ENCODE data around the gene RALGAPB. TPM values are rescaled to one million over a fixed set of nuclear protein-coding genes. Genes with fewer than 3 reads are reported as not detected.

RALGAPB gene
- total RNA-seq, 1 donor: 42.7 TPM

GRCh38 chr20:38563802-38564431, 91.3 kb downstream of the RALGAPB start:
- Histone ChIP-seq H2AFZ (ENCODE audit: low read length) (no peak overlapping the region), H3K4me1 (ENCODE audit: insufficient read depth, low read length) (no peaks in the 10 kb centered on the region), H3K27ac (ENCODE audit: low read depth, low read length) (no peak overlapping the region), H3K4me3 (ENCODE audit: insufficient read depth, low read length) (no peak overlapping the region), H3K27me3 (ENCODE audit: insufficient read depth, low read length) (no peaks in the 10 kb centered on the region), H3K4me2 (ENCODE audit: insufficient read depth, low read length) (no peak overlapping the region), H3K36me3 (ENCODE audit: insufficient read depth, low read length) (peaks cover 40% of the 10 kb centered on the region), H3K79me2 (ENCODE audit: insufficient read depth, low read length) (no peaks in the 10 kb centered on the region), H4K20me1 (ENCODE audit: insufficient read depth, low read length) (no peaks in the 10 kb centered on the region), H3K9me3 (ENCODE audit: low read depth, low read length) (no peaks in the 10 kb centered on the region)
- DNase-seq (ENCODE audit: insufficient read length, low spot score, missing footprints): no peak
- no peak for TF ChIP-seq CTCF (IDR thresholded peaks at IDR 0.05; ENCODE audit: extremely low read depth, low read depth, low read length)

GRCh38 chr20:38564680-38565079, 92.0 kb downstream of the RALGAPB start:
- no peak overlapping the region for H3K4me2 ChIP-seq (ENCODE audit: insufficient read depth, low read length)
- no peaks in the 10 kb centered on the region for H4K20me1 ChIP-seq (ENCODE audit: insufficient read depth, low read length)
- H3K27ac ChIP-seq (ENCODE audit: low read depth, low read length): no peak overlapping the region
- no peaks in the 10 kb centered on the region for H3K4me1 ChIP-seq (ENCODE audit: insufficient read depth, low read length)
- H3K36me3 ChIP-seq (ENCODE audit: insufficient read depth, low read length): peaks cover 38% of the 10 kb centered on the region
- H3K79me2 ChIP-seq (ENCODE audit: insufficient read depth, low read length): no peaks in the 10 kb centered on the region
- no peak overlapping the region for H2AFZ ChIP-seq (ENCODE audit: low read length)
- H3K9me3 ChIP-seq (ENCODE audit: low read depth, low read length): no peaks in the 10 kb centered on the region
- H3K4me3 ChIP-seq (ENCODE audit: insufficient read depth, low read length): no peak overlapping the region
- no peak for DNase-seq (ENCODE audit: insufficient read length, low spot score, missing footprints)
- no peaks in the 10 kb centered on the region for H3K27me3 ChIP-seq (ENCODE audit: insufficient read depth, low read length)
- no peak for TF ChIP-seq CTCF (IDR thresholded peaks at IDR 0.05; ENCODE audit: extremely low read depth, low read depth, low read length)

- peaks cover 43% of the 10 kb centered on the region for H3K36me3 ChIP-seq (ENCODE audit: insufficient read depth, low read length)
- H3K4me2 ChIP-seq (ENCODE audit: insufficient read depth, low read length): no peak overlapping the region
- H3K4me1 ChIP-seq (ENCODE audit: insufficient read depth, low read length): no peaks in the 10 kb centered on the region
- no peaks in the 10 kb centered on the region for H3K27me3 ChIP-seq (ENCODE audit: insufficient read depth, low read length)
- DNase-seq (ENCODE audit: insufficient read length, low spot score, missing footprints): no peak
- H2AFZ ChIP-seq (ENCODE audit: low read length): no peak overlapping the region
- H3K9me3 ChIP-seq (ENCODE audit: low read depth, low read length): no peaks in the 10 kb centered on the region
- H3K27ac ChIP-seq (ENCODE audit: low read depth, low read length): no peak overlapping the region
- H3K4me3 ChIP-seq (ENCODE audit: insufficient read depth, low read length): no peak overlapping the region
- no peak for TF ChIP-seq CTCF (IDR thresholded peaks at IDR 0.05; ENCODE audit: extremely low read depth, low read depth, low read length)
- H3K79me2 ChIP-seq (ENCODE audit: insufficient read depth, low read length): no peaks in the 10 kb centered on the region
- H4K20me1 ChIP-seq (ENCODE audit: insufficient read depth, low read length): no peaks in the 10 kb centered on the region
These were observed 93.5 kb downstream of the RALGAPB start for GRCh38 chr20:38566036-38566598.

- H4K20me1 ChIP-seq (ENCODE audit: insufficient read depth, low read length): no peaks in the 10 kb centered on the region
- TF ChIP-seq CTCF (IDR thresholded peaks at IDR 0.05; ENCODE audit: extremely low read depth, low read depth, low read length): no peak
- H3K79me2 ChIP-seq (ENCODE audit: insufficient read depth, low read length): no peaks in the 10 kb centered on the region
- no peak for DNase-seq (ENCODE audit: insufficient read length, low spot score, missing footprints)
- H3K36me3 ChIP-seq (ENCODE audit: insufficient read depth, low read length): peaks cover 55% of the 10 kb centered on the region
- H3K9me3 ChIP-seq (ENCODE audit: low read depth, low read length): no peaks in the 10 kb centered on the region
- no peak overlapping the region for H2AFZ ChIP-seq (ENCODE audit: low read length)
- no peaks in the 10 kb centered on the region for H3K27me3 ChIP-seq (ENCODE audit: insufficient read depth, low read length)
- no peak overlapping the region for H3K27ac ChIP-seq (ENCODE audit: low read depth, low read length)
- H3K4me2 ChIP-seq (ENCODE audit: insufficient read depth, low read length): no peak overlapping the region
- H3K4me1 ChIP-seq (ENCODE audit: insufficient read depth, low read length): no peaks in the 10 kb centered on the region
- H3K4me3 ChIP-seq (ENCODE audit: insufficient read depth, low read length): no peak overlapping the region
These were observed 97.3 kb downstream of the RALGAPB start for GRCh38 chr20:38569747-38570525.
